Stimulated activated CD4-positive, alpha-beta T cell treated with anti-CD3 and anti-CD28 coated beads, TNF-alpha, amount 100 ng/mL, for 1 hour (primary cell): Measurements from ENCODE around the gene SEC22C.

Experiments used
- DNase-seq, 3 donors: peaks; one replicate each; pipeline ENCODE4 v3.0.0-alpha.2; 2020; ENCODE audit warnings: low read depth in 3 of 3, low spot score in 1 of 3

Gene SEC22C

DNA sequence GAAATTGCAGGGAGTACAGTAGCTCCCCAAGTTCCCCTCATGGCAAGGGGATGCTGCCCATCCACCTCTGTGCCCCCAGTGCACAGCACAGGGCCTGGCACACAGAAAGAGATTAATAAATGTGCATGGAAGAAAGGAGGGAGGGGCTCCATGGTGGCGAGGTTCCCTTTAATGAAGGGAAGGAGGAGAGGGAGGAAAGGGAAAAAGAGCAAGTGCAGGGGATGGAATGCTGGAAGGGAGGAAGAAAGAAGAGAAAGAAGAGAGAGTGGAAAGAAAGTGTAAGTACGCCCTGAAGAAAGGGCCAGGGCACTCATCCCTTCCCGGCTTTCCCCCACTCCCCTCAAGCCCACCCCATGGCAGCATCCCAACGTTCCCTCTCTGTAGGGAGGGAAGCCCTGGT, 80.9 kb downstream of the SEC22C start:
- no peak for DNase-seq

DNA sequence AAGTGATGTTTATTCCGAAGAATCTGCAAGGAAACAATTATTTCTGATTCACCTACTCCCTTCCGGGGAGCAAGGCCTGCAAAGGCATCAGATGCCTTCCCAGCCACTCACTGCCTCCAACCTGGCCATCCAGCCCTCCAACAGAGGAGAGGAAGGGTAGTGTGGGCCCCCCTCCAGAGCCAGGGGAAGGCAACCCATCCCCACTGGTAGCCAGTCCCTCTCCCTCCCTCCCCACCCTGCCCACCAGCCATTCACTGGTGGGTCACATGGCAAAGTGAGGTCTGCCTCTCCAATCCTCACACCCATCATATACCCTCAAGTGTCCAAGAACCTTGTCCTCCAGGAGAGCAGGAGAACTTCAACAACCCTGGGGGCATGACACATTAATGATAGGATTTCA, 81.7 kb downstream of the SEC22C start:
- DNase-seq: no peak

DNA sequence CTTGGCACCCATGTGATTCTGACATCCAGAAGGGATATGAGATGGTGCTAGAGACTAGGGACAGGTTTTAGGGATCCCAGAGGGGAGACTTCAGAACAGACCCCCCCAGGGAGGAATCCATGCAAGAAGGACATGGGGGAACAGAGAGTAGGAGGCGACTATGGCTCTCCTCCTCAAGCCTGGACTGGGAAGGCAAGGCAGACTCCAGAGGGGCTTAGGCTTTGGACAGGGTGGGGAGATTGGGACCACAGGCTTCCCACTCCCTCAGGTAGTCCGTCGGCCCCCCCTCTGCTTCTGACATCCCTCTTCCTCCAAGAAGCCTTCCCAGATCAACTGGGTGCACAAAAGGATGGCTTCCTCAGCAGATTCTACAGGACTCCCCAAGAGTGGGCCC, 82.3 kb downstream of the SEC22C start:
- no peak for DNase-seq

DNA sequence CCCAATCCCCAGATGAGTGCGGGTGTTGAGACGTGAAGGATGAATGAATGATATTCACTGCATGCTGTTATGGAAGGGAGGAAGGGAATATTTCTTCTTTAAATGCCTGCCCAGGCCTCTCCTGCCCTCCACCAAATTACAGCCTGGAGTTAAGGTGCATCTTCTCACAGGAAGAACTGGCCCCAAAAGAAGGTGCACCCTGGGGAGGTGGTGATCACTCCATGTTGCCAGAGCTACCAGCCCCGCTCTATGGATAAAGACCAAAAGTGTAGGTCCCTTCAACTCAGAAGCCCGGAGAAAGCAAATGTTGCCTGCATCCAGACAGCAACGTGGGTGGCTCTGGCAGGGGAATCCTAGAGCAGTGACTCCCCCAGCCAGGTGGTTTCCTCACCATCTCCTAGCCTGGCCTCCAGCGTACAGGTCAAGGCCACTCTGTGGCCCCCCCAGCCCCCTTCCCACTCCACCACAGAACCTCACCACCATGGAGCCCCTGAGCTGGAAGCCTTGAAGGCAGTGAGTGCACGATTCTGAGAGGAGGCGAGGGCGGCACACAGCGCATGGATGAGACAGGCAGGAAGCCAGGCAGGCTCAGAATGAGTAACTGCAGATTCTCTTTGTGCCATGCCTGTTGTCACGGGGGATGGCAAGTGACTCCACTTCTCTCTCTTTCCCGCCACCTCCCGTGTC, 82.8 kb downstream of the SEC22C start:
- DNase-seq: no peak

DNA sequence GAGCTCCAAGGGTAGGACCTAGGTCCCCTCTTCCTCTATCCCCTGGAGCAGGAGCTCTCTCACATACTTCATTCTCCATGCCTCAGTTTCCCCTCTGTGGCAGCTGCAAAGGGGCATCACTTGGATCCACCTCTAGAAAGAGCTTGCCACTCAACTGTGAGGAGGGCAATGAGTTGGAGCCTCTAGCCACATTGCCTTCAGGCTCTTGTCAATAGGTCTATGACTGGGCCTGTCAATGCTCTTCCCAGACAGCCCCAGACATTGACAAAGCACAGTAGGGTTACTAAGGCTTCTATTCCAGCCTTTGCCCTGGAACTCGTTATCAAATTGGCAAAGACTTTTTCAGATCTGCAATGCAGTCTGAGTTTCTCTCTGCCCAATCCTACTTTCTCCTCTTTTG, 83.7 kb downstream of the SEC22C start:
- DNase-seq: no peak
